ENCODE results near the gene AXIN2.
A peak's percentile ranks its signal among the peaks of the same experiment; 100 is the strongest.

The AXIN2 gene

DNA sequence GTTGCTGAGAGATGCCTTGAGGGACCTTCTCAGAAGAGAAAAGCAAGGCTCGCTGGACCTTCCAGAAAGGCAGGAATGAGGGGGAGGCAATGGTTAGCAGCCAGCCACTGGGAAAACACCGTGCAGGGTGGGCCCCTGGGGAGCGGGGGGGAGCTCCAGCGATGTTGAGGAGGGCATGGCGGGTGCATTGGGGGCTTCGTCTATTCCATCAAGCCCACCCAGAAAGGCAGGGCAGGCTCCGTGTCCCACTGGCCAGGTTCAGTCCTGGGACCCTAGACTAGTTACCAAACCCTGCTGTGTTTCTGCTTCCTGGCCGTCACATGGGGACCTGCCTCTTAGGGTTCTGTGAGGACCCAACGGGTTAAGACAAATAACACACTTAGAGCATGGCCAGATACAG lies 64.6 kb downstream of the AXIN2 start (continued):
- no peak for TF ChIP-seq ZNF473 (tag by site-specific recombination; IDR thresholded peaks at IDR 0.05)
- TF ChIP-seq ZNF600 (tag by site-specific recombination; IDR thresholded peaks at IDR 0.05), result no peak
- no peak for TF ChIP-seq ZNF366 (tag by site-specific recombination; conservative IDR thresholded peaks at IDR 0.05)

DNA sequence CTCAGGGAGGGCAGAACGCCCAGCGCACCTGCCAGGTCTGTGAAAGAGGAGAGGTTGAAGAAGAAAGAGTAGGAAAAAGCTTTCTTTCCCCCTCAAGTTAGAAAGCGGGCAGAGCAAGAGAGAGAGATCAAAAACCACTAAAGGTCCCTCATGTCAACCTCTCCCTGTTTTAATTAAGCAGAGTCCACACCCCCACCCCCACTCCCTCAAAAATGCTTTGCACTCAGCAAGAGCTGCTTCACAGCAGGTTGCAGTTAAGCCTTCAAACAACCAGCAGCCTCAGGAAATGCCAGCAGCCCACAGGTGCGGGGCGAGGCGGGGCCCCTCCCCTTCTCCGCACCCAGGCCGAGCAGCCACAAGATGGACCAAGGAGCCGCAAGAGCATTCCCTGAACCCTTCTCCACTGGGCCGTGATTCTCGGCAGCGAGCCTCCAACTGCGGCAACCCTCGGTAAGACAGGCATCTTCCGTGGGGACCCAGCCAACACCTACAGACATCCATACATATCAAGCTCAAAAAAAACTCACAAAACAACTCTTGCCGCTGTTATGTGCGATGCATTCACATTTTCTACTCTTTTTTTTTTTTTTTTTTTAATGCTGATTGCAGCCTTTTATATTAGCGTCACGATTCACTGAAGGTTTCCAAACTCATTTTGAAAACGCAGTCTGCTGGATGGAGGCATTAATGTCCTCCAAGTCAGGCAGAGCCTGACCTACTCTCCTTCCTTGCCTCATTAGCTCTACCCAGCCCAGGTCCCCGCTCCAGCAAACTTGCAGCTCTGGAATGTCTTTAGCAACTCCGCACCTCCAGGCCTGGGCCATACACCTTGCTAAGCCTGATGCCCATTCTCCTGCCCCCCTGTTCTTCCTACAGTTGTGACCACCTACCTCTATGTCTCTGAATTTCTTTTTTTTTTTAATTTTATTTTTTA lies 66.1 kb downstream of the AXIN2 start:
- CTCF ChIA-PET, result interaction anchor here (0.5 to 0.9 kb wide), 3 partner anchors 21 to 62 kb away, joined by 3 to 4 read pairs (median 3); no protein-coding TSS in a partner anchor
- no peak overlapping the region for H3K4me3 ChIP-seq (ENCODE audit: low read depth, low read length)
- no peaks in the 10 kb centered on the region for H3K9me3 ChIP-seq (ENCODE audit: control insufficient read depth, insufficient read depth, low read depth, low read length)
- peaks cover 5% of the 10 kb centered on the region; the same call in 1 of the 2 replicates for H3K4me1 ChIP-seq (ENCODE audit: control insufficient read depth, insufficient read depth, low read length)
- no peaks in the 10 kb centered on the region for H3K36me3 ChIP-seq (ENCODE audit: control insufficient read depth in 2 of 2, insufficient read depth in 1 of 2, low read length in 2 of 2)
- no peak overlapping the region for H3K27ac ChIP-seq (ENCODE audit: extremely low read depth, low read depth, low read length)
- POLR2A ChIA-PET, result interaction anchor here (0.6 to 0.7 kb wide), 2 partner anchors 360 to 1214 kb away, joined by 3 to 9 read pairs; no protein-coding TSS in a partner anchor
- TF ChIP-seq KLF1 (tag by site-specific recombination; IDR thresholded peaks at IDR 0.05), result peak; percentile 59
- peak; percentile 40 for TF ChIP-seq ZFHX2 (tag by site-specific recombination; conservative IDR thresholded peaks at IDR 0.05)
- no peak for TF ChIP-seq IKZF3 (tag by site-specific recombination; IDR thresholded peaks at IDR 0.05)
- 0 out of 2 replicates have a peak, but pooled peaks have one; percentile 14 for TF ChIP-seq ZNF596 (tag by site-specific recombination; IDR thresholded peaks at IDR 0.05)
- peak; percentile 77; the same call in 1 of the 2 replicates for TF ChIP-seq SCRT1 (tag by site-specific recombination; IDR thresholded peaks at IDR 0.05; ENCODE audit: borderline replicate concordance)
- TF ChIP-seq ZIC2 (tag by site-specific recombination; IDR thresholded peaks at IDR 0.05), result peak; percentile 68
- TF ChIP-seq ZBTB7A (tag by site-specific recombination; IDR thresholded peaks at IDR 0.05; ENCODE audit: low read depth), result no peak
- TF ChIP-seq SCRT2 (tag by site-specific recombination; IDR thresholded peaks at IDR 0.05), result peak; percentile 88

DNA sequence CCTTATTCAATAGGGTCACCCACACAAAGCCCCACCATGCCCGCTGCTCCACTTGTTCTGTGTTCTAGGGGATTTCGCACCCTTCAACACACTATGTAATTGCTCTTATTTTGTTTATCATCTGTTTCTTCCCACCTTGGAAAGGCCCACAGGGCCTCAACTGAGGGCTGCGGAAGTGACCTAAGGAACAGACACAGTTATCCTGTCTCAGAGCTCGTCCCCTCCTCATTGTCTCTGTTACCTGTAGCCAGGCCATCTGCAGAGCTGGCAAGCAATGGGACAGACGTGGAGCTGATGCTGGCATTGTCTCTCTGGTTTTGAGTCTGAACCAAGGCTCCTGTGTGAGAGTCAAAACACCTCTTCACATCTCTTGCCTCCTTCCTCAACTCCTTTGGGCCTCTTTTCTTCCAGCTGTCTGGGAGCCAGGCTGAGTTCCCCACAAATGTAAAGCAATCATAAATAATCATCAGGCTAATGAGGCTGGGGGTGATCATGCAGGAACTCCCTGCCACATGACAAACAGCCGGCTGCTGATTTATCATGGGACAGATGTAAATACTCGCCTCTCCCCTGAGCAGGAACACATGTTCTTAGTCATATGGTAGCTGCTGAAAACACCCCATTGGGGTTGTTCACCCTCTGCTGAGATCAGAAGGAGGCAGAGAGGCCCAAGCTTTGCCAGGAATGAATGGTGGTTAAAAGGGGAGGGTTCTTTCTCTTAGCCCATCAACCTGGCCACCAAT lies 71.9 kb downstream of the AXIN2 start:
- H3K4me3 ChIP-seq (ENCODE audit: low read depth, low read length), result no peak overlapping the region
- POLR2A ChIA-PET, result no interaction called here
- no peak for TF ChIP-seq SCRT2 (tag by site-specific recombination; IDR thresholded peaks at IDR 0.05)
- no peak for TF ChIP-seq ZNF558 (tag by site-specific recombination; IDR thresholded peaks at IDR 0.05)
- no peak for TF ChIP-seq ZNF114 (tag by site-specific recombination; IDR thresholded peaks at IDR 0.05)
- TF ChIP-seq, protein P1, sequence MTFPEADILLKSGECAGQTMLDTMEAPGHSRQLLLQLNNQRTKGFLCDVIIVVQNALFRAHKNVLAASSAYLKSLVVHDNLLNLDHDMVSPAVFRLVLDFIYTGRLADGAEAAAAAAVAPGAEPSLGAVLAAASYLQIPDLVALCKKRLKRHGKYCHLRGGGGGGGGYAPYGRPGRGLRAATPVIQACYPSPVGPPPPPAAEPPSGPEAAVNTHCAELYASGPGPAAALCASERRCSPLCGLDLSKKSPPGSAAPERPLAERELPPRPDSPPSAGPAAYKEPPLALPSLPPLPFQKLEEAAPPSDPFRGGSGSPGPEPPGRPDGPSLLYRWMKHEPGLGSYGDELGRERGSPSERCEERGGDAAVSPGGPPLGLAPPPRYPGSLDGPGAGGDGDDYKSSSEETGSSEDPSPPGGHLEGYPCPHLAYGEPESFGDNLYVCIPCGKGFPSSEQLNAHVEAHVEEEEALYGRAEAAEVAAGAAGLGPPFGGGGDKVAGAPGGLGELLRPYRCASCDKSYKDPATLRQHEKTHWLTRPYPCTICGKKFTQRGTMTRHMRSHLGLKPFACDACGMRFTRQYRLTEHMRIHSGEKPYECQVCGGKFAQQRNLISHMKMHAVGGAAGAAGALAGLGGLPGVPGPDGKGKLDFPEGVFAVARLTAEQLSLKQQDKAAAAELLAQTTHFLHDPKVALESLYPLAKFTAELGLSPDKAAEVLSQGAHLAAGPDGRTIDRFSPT (tag by site-specific recombination; IDR thresholded peaks at IDR 0.05), result no peak
- TF ChIP-seq ZNF776 (tag by site-specific recombination; IDR thresholded peaks at IDR 0.05; ENCODE audit: borderline replicate concordance), result no peak
- TF ChIP-seq ZNF610 (tag by site-specific recombination; IDR thresholded peaks at IDR 0.05; ENCODE audit: borderline replicate concordance), result peak; percentile 89; the same call in 1 of the 2 replicates
- no peak for TF ChIP-seq ZNF19 (tag by site-specific recombination; IDR thresholded peaks at IDR 0.05; ENCODE audit: low read depth)
- no peak for TF ChIP-seq ZFP37 (tag by site-specific recombination; IDR thresholded peaks at IDR 0.05)
- H3K27ac ChIP-seq (ENCODE audit: extremely low read depth, low read depth, low read length), result no peak overlapping the region
- CTCF ChIA-PET, result interaction anchor here (0.6 to 0.9 kb wide), 2 partner anchors 10 to 301 kb away, joined by 3 to 4 read pairs; no protein-coding TSS in a partner anchor
- no peaks in the 10 kb centered on the region for H3K9me3 ChIP-seq (ENCODE audit: control insufficient read depth, insufficient read depth, low read depth, low read length)
- no peaks in the 10 kb centered on the region for H3K4me1 ChIP-seq (ENCODE audit: control insufficient read depth, insufficient read depth, low read length)
- no peaks in the 10 kb centered on the region for H3K36me3 ChIP-seq (ENCODE audit: control insufficient read depth in 2 of 2, insufficient read depth in 1 of 2, low read length in 2 of 2)
